T-helper 17 cell (primary cell): ENCODE data around the gene LARGE1. TPM values are rescaled to one million over a fixed set of nuclear protein-coding genes. Genes with fewer than 3 reads are reported as not detected.
A peak's percentile ranks its signal among the peaks of the same experiment; 100 is the strongest.

Experiments used
- ATAC-seq: fragments of 150-1000 bp; cut with Tn5 transposase; 2 replicates; pipeline ENCODE4 v1.10.0; 2021; ENCODE audit warnings: mild to moderate bottlenecking, moderate library complexity
- DNase-seq, 3 donors: peaks; one replicate each; pipeline versions ENCODE4 v3.0.0 to v3.0.0-alpha.2; 2020 to 2021
- H3K9me3 ChIP-seq: one replicate; pipeline ENCODE4 v1.7.0; 2013; ENCODE audit warnings: low read length, mild to moderate bottlenecking; ENCODE audit not compliant: control insufficient read depth, poor library complexity, severe bottlenecking
- H3K27ac Mint-ChIP-seq: one replicate; pipeline ENCODE4 v1.8.0; 2022; ENCODE audit warnings: mild to moderate bottlenecking, moderate library complexity, mixed read lengths
- H3K27me3 Mint-ChIP-seq: one replicate; pipeline ENCODE4 v1.8.0; 2022; ENCODE audit warnings: mixed read lengths
- H3K36me3 Mint-ChIP-seq: one replicate; pipeline ENCODE4 v1.8.0; 2022; ENCODE audit warnings: low read depth, mixed read lengths
- H3K4me1 Mint-ChIP-seq: one replicate; pipeline ENCODE4 v1.8.0; 2022; ENCODE audit warnings: mild to moderate bottlenecking, mixed read lengths
- H3K4me3 Mint-ChIP-seq: one replicate; pipeline ENCODE4 v1.8.0; 2022; ENCODE audit warnings: mild to moderate bottlenecking, moderate library complexity, mixed read lengths
- total RNA-seq, 4 donors: library from RNA in 2 of 4; stranded (reverse) in 2 of 4; gene quantifications; one replicate each; pipeline ENCODE4 v1.2.3 and lab custom pipeline; 2022 to 2026

Gene LARGE1
- total RNA-seq, 2 donors from 2014 or later, result 2.1 to 7.0 TPM

DNA sequence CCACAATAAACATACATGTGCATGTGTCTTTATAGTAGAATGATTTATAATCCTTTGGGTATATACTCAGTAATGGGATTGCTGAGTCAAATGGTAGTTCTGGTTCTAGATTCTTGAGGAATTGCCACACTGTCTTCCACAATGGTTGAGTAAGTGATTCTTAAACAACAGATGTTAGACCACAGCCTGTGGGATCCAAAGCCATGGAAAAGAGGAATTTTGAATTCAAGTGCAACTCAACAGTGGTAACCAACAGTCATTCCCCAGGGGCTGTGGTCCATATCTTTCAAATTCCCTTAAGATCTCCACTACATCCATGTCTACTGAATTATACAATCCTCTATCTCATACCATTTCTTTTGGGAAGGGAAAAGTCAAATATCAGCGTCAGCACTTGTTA lies 321.5 kb downstream of the LARGE1 start:
- Mint-ChIP-seq H3K4me3 (no peak overlapping the region), H3K27ac (no peak overlapping the region), H3K36me3 (no peaks in the 10 kb centered on the region), H3K27me3 (no peaks in the 10 kb centered on the region), H3K4me1 (no peaks in the 10 kb centered on the region)
- ATAC-seq, result no peak
- no peak for DNase-seq
- H3K9me3 ChIP-seq, result no peaks in the 10 kb centered on the region

DNA sequence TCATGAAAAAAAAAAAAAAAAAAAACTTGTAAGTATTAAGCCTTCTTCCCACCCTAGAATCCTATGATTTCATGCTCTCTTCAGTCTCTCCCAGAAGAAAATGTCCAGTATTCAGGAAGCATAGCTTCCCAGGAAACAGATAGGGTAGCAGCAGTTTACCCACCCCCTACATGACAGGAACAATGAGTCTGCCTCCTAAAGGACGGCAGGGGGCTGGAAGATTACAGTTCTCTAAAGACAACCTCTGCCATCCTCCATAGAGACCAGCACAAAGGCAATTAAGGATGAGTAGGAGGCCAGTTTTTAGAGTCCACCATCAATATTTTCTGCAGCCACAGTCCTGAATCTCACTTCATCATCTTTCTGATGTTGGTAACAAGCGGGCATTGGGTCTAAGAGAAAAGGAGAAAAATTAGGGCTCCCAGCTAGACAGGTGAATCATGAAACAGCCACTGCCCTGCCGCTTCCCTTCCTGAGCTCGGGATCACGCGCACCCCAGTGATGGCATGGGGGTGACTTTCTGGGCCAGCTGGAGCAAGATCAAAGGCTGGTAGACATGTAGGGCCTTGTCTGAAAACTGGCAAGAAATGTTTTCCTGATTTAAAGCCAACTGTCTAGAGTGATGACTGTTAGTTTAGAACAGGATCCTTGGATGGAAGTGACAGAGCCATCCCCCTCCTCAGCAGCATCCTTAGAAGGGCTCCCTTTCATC lies 322.8 kb downstream of the LARGE1 start:
- DNase-seq, result no peak
- Mint-ChIP-seq H3K27me3 (no peaks in the 10 kb centered on the region), H3K27ac (no peak overlapping the region), H3K4me1 (no peaks in the 10 kb centered on the region), H3K36me3 (no peaks in the 10 kb centered on the region), H3K4me3 (no peak overlapping the region)
- no peak for ATAC-seq
- no peaks in the 10 kb centered on the region for H3K9me3 ChIP-seq

DNA sequence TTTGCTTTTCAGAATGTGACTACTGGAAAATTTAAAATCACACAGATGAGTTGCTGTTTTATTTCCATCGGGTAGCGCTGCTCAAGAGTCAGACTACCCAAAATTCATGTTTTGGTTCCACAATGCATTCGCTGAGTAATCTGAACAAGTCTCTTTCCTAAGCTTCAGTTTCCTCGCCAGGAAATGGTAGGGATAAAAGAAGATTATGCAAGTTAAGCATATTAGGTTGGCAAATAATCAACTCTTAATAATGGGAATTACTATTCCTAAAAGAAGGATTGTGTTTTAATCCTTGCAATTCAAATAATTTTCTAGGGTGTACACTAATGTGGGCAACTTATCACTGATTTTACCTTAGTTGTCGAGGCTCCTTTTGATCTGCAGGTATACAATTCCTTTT lies 326.5 kb downstream of the LARGE1 start:
- ATAC-seq (no peak), DNase-seq (no peak)
- H3K27me3 Mint-ChIP-seq, result no peaks in the 10 kb centered on the region
- no peaks in the 10 kb centered on the region for H3K9me3 ChIP-seq
- no peaks in the 10 kb centered on the region for H3K36me3 Mint-ChIP-seq
- no peak overlapping the region for H3K4me3 Mint-ChIP-seq
- no peak overlapping the region for H3K27ac Mint-ChIP-seq
- no peaks in the 10 kb centered on the region for H3K4me1 Mint-ChIP-seq

DNA sequence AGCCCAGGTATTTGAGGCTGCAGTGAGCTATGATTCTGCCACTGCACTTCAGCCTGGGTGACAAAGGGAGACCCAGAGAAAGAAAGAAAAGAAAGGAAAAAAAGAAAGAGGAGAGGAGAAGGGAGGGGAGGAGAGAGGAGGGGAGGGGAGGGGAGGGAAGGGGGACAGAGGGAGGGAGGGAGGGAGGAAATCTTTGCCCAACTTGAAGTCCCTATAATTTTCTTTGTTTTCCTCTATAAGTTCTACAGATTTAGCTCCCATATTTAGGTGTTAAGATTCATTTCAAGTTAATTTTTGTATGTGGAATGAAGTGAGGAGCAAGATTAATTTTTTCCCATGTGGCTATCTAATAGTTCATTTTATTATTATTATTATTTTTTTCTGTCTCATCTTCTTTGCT lies 328.3 kb downstream of the LARGE1 start:
- H3K9me3 ChIP-seq, result no peaks in the 10 kb centered on the region
- H3K27me3 Mint-ChIP-seq, result no peaks in the 10 kb centered on the region
- no peak overlapping the region for H3K4me3 Mint-ChIP-seq
- H3K36me3 Mint-ChIP-seq, result no peaks in the 10 kb centered on the region
- DNase-seq, result no peak
- no peak overlapping the region for H3K27ac Mint-ChIP-seq
- H3K4me1 Mint-ChIP-seq, result no peaks in the 10 kb centered on the region
- no peak for ATAC-seq

DNA sequence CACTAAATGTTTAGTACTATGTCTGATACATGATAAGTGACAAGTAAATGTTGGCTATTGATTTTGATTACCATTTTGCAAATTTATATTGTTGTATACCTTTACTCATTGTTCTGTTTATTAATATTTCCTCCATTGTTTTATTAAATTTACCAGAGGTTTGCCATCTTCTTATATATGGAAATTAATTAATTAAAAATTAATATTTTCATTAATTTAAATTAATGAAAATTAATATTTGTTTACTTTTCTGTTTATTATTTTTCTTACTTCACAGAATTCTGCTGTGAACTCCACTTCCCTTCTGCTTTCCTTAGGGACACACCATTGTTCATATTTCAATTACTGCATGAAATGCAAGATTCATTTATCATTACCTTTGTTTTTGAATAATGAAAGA lies 331.0 kb downstream of the LARGE1 start:
- H3K4me3 Mint-ChIP-seq, result no peak overlapping the region
- H3K27ac Mint-ChIP-seq, result no peak overlapping the region

DNA sequence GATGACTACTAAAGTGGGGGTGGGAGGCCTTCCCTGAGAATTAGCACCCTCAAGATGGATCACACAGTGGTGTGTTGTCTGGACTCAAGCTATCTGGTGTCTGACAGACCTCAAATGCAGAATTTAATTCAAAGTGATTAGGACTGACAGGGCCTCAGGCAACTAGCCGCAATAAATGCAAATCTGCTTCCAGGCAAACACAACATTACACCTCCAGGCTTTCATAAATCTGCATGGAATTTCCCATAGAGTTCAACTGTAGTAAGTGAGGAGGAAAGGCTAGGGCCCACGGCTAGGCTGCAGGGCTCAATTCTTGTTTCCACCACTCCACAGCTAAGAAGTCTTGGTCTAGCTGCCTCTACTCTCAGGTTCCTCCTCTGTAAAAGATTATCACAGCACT lies 331.4 kb downstream of the LARGE1 start:
- H3K4me1 Mint-ChIP-seq, result no peaks in the 10 kb centered on the region
- H3K27ac Mint-ChIP-seq, result no peak overlapping the region

More for the DNA sequence above, 331.0 kb downstream of the LARGE1 start:
- no peaks in the 10 kb centered on the region for H3K27me3 Mint-ChIP-seq
- no peaks in the 10 kb centered on the region for H3K4me1 Mint-ChIP-seq
- H3K36me3 Mint-ChIP-seq, result no peaks in the 10 kb centered on the region
- DNase-seq, result no peak
- no peaks in the 10 kb centered on the region for H3K9me3 ChIP-seq
- ATAC-seq, result no peak

DNA sequence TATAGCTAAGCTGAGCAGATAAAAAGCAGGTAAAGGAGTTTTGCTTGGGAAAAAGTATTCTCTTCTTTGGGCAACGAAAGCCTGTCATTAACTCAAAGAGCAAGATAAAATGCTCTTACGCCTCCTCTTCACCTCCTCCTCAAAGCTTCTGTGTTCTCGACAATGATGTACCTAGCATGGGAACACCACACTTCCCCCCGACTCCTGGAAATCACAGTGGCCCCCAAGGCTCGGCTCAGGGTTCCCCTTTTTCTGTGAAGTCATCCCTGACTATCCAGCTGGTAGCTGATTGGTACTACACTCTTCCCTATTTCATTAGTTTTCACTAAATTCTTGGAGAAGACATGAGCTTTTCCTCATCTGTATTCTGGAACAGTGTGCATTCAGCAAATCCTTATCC lies 336.1 kb downstream of the LARGE1 start:
- H3K4me1 Mint-ChIP-seq, result no peaks in the 10 kb centered on the region
- DNase-seq, result no peak
- no peaks in the 10 kb centered on the region for H3K27me3 Mint-ChIP-seq
- H3K9me3 ChIP-seq, result no peaks in the 10 kb centered on the region
- ATAC-seq, result no peak
- no peak overlapping the region for H3K4me3 Mint-ChIP-seq
- H3K27ac Mint-ChIP-seq, result no peak overlapping the region
- H3K36me3 Mint-ChIP-seq, result no peaks in the 10 kb centered on the region

More for the DNA sequence above, 331.4 kb downstream of the LARGE1 start:
- Mint-ChIP-seq H3K36me3 (no peaks in the 10 kb centered on the region), H3K4me3 (no peak overlapping the region), H3K27me3 (no peaks in the 10 kb centered on the region)
- DNase-seq (no peak), ATAC-seq (no peak)
- no peaks in the 10 kb centered on the region for H3K9me3 ChIP-seq

DNA sequence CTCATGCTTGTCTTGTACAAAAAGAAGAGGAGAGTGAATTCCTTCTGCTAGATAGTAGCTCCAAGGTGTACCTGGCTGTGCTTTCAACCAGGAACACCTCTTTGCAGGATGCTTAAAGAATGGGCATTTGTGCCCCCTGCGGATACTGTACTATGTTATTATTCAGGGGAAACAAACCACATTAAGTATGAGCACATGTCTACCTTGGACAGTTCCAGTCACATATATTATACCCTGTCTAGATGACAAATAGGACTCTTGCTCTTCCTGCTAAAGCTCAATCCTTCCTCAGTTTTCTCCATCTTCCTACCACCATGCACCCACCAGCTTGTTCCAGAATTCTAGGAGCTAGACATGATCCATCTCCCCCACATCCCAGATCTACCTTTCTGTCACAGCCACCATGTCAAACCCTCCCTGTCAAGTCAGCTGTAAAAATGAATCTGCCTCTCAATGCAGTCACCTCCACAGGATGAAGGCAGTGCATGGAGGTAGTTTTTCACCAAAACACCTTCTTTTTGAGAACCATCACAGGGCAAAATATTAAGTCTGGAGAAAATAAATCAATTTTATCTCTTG lies 337.4 kb downstream of the LARGE1 start:
- Mint-ChIP-seq H3K27ac (no peak overlapping the region), H3K4me1 (no peaks in the 10 kb centered on the region), H3K27me3 (no peaks in the 10 kb centered on the region), H3K36me3 (no peaks in the 10 kb centered on the region), H3K4me3 (no peak overlapping the region)
- ATAC-seq (no peak), DNase-seq (no peak)
- no peaks in the 10 kb centered on the region for H3K9me3 ChIP-seq

DNA sequence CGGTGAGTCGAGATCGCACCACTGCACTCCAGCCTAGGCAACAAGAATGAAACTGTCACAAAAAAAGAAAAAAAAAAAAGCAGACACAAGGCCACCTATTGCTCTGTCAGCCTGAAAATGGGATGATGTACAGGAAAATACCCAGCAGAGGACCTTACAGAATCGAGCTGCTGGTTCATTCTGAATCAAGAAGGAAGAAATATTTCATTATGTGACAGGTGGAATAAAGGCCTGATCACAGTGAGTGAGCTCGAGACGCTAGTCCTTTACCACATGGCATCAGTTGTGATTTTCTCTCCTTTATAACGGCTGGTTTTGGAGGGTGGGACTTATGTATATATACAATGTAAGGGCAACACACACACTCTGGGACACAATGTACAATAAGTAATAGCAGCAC lies 340.0 kb downstream of the LARGE1 start:
- ATAC-seq (no peak), DNase-seq (no peak)
- Mint-ChIP-seq H3K36me3 (no peaks in the 10 kb centered on the region), H3K4me3 (no peak overlapping the region), H3K4me1 (no peaks in the 10 kb centered on the region), H3K27me3 (no peaks in the 10 kb centered on the region), H3K27ac (no peak overlapping the region)
- H3K9me3 ChIP-seq, result no peaks in the 10 kb centered on the region

DNA sequence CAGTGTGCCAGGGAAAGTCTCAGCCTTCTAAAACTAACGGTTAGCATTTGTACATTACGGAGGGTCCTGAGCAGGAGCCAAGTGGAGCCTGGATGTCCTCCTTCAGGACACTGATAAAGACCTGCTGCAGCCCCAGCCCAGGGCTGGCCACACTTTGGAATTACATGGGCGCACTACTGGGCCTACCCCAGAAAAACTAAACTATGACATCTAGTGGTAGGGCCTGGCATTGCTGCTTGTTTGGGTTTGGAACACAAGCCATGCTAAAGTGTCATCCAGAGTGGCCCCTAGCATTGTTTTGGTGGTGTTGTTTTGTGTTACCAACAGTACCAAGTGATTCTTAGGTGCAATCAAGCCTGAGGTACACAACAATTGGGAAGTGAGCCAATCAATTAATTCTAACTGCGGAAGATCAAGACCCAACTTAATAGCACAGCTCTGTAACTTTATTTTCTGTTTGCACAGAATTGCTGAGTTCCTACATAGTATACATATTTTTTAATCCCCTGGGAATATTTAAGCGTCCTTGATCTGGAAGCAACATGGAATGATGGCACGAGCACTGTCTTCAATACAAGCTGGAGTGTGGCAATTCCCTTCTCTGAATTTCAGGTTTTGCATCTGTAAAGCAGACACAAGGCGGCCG lies 340.7 kb downstream of the LARGE1 start:
- DNase-seq (peak in 1 of 3 donors; percentile 25), ATAC-seq (no peak)
- Mint-ChIP-seq H3K27me3 (no peaks in the 10 kb centered on the region), H3K4me1 (no peaks in the 10 kb centered on the region), H3K27ac (peak overlapping the region; percentile 30), H3K4me3 (no peak overlapping the region), H3K36me3 (no peaks in the 10 kb centered on the region)
- no peaks in the 10 kb centered on the region for H3K9me3 ChIP-seq

DNA sequence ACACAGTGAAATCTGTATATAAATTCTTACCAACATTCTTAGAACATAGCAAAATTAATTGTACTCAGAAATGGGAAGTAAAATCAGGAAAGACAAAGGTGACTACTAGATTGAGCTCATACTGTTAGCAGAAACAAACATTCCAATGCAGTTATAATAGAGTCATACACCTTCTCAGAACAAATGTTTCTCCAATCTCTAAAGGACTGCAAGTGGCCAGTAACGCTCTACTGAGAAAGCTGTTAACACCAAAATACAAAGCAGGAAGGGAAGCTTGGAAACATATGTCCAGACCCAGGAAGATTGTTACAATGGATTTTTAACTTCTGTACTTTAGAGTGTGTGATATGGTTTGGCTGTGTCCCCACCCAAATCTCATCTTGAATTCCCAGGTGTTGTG lies 341.5 kb downstream of the LARGE1 start:
- no peak overlapping the region for H3K4me3 Mint-ChIP-seq
- no peak overlapping the region for H3K27ac Mint-ChIP-seq
- no peak for ATAC-seq
- no peaks in the 10 kb centered on the region for H3K27me3 Mint-ChIP-seq
- no peaks in the 10 kb centered on the region for H3K4me1 Mint-ChIP-seq
- H3K36me3 Mint-ChIP-seq, result no peaks in the 10 kb centered on the region
- no peak for DNase-seq
- no peaks in the 10 kb centered on the region for H3K9me3 ChIP-seq

DNA sequence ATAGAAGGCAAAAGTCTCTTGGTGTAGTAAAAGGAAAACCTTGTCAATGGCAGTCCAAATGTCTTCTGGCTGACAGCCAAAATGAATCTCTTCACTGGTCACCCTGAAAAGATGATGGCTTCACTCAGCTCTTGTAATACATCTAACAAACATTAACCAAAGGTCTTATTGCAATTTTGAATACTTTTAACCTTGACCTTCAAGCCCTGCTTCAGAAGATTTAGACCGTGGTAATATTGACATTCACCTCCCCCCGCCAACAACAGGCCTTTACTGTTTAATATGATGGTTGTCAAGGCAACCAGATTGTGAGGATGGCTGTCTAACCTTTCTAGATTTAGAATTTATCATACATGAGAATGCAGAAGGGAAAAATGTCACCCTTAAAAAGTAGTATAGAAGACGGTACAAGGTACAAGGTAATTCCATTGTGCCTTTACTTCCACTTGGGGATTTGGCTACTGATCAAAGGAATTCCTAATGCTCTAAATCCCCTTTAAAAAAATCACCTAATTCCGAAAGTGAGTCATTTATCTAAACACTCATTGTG lies 342.3 kb downstream of the LARGE1 start:
- no peaks in the 10 kb centered on the region for H3K27me3 Mint-ChIP-seq
- DNase-seq (no peak), ATAC-seq (no peak)
- H3K4me1 Mint-ChIP-seq, result no peaks in the 10 kb centered on the region
- H3K4me3 Mint-ChIP-seq, result no peak overlapping the region
- H3K36me3 Mint-ChIP-seq, result no peaks in the 10 kb centered on the region
- no peak overlapping the region for H3K27ac Mint-ChIP-seq
- H3K9me3 ChIP-seq, result no peaks in the 10 kb centered on the region

DNA sequence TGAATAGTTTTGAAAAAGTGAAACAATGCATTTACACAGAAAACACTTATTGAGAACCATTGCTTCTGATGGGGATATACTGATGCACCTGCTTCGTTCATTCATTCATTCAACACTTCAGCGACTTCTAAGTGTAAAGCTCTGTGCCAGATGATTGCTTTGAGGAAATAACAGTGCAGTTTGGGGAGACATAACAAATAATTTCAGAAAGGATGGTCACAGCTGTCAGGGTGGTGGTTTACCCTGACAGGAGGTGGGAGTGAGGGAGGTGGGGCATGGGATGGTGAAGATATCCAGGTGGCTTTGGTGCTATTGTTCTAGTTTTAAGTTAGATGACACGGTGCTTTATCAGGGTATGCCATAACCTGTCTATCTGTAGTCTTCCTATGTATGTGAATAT lies 344.1 kb downstream of the LARGE1 start:
- no peaks in the 10 kb centered on the region for H3K4me1 Mint-ChIP-seq
- no peaks in the 10 kb centered on the region for H3K9me3 ChIP-seq
- H3K4me3 Mint-ChIP-seq, result no peak overlapping the region
- H3K27ac Mint-ChIP-seq, result no peak overlapping the region
- no peaks in the 10 kb centered on the region for H3K27me3 Mint-ChIP-seq
- DNase-seq (no peak), ATAC-seq (no peak)
- no peaks in the 10 kb centered on the region for H3K36me3 Mint-ChIP-seq
